Endothelial cell of hepatic sinusoid (primary cell): ENCODE measurements around the gene SCN7A.
"Not testable (repeated sequence)": the region's sequence is repeated elsewhere in the genome, so short reads cannot be mapped to it uniquely, and the experiment has no call there.

Experiments
- in situ Hi-C: cut with HindIII; loops from 2 replicates; pipeline ENCODE4 v1.10.0; 2017; ENCODE audit warnings: low sequenced_read_pairs

The SCN7A gene

DNA sequence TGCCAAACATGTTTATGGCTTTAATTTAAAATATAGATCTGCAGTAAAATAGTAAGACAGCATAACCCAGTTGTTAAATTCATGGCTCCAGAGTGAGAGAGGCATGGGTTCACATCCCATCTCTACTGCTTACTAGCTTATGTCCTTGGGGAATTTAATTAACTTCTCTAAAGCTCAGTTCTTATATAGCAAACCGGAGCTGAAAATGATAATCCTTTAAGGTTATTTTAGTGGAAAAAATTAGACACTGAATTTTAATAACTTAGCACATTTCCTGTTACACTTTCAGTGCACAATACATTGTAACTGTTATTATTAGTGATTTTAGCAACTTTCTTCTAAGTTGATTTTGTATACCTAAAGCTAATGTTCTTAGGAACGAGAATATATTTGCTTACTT, 133.1 kb downstream of the SCN7A start:
- in situ Hi-C loops: no loop called here

DNA sequence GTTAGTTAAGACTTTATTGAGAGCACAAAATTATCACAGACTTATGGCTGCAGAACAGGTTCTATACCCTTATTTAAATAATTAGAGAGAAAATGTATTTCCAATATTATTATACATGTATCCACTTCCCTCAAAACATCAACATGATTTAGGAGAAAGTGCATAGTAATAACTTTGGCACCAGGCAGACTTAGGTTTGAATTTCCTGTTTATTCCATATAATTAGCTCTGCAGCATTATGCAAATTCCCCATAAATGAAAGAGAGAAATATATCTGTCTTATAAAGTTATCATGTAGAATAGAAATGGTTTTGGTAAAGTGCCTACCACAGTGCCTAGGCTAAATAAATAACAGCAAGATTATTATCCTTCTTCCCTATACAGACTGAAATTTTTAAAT, 133.6 kb downstream of the SCN7A start:
- in situ Hi-C loops: no loop called here

DNA sequence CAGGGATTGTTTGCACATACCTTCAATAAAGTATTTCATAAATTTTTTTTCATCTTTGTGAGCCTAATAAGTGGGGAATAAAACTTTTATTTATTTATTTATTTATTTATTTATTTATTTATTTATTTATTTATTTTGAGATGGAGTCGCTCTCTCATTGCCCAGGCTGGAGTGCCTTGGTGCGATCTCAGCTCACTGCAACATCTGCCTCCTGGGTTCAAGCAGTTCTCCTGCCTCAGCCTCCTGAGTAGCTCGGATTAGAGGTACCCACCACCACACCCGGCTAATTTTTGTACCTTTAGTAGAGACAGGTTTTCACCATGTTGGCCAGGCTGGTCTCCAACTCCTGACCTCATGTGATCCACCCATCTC, 136.1 kb downstream of the SCN7A start:
- in situ Hi-C loops: not testable (repeated sequence)

DNA sequence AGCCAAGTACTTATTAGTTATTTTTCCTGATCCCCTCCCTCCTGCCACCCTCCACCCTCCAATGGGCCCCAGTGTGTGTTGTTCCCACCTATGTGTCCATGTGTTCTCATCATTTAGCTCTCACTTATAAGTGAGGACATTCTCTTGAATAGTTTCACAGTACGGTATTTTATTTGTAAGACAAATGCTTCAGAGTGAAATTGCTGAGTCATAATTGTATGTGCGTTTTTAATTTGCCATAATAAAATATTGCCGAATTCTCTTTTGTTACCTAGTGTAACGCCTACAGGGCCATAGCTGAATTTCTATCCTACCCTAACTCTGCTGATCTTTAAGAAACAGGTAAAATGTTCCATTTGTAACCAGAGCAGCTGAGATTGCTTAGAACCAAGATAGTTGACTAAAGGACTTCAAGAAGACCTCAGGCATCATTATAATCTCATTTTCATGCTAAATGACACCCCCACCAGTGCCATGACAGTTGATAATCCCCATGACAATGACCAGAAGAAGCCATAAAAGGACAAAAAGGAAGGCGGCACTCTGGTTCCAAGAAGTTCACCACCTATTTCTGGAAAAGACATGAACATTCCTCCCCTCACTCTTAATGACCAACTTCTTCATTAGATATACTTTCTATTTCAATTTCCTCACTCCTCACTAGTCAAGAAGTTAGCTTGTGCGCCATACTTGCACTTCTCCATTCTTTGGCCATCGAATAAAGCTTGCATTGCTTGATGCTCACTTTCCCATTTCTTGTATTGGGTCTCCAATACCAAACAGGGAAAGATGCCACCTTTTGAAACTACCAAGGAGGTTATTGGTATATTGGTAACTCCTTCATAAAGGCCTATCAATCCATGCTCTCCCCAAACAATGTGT, 136.7 kb downstream of the SCN7A start:
- in situ Hi-C loops: no loop called here
